ENCODE measurements around the gene KANSL2. TPM values are rescaled to one million over a fixed set of nuclear protein-coding genes. Genes with fewer than 3 reads are reported as not detected.
"Not testable (repeated sequence)": the region's sequence is repeated elsewhere in the genome, so short reads cannot be mapped to it uniquely, and the experiment has no call there.

Gene KANSL2
- total RNA-seq, 2 donors from 2014 or later, result 16.1 to 24.3 TPM

DNA sequence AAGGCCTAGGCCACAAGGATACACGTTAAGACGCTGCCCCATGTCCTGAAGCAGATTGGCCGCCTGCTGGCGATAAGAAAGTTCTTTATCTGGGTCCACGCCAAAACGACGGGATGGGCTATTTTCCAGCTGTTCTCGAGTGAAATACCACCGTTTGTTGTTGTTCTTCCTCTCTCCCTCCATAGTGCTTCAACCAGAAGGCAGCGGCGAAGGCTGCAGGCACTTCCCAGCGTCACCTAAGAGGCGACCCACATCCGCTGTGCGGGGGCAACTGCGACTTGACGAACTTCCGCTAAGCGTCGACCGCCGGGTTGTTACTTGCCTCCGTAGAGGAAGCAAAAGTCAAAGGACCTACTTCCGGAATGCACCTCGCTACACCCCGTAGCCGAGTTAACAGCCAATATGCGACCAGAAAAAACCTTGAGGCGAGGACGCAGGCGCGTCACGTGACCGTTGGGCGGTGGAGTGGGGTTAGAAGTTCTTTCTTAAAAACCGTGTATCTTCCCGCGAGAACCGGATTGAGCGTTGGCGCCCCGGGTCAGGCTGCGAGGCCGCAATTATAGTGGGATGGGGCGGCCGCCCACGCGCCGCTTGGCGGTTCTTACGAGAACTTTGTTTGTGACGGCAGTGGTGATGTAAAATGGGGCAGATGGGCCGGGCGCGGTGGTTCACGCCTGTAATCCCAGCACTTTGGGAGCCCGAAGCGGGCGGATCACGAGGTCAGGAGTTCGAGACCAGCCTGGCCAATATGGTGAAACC lies 34.6 kb upstream of the KANSL2 start, which contains the start of gene CCNT1:
TSS of gene CCNT1 (minus strand) at position 215 of the 759 bp plus-strand sequence. CDS start at position 183, 32 bp downstream.
- H3K27me3 ChIP-seq, result no peaks in the 10 kb centered on the region
- H3K36me3 ChIP-seq, result peaks cover 4% of the 10 kb centered on the region
- peak; percentile 99 for DNase-seq
- peaks cover 13% of the 10 kb centered on the region for H3K4me1 ChIP-seq
- H3K27ac ChIP-seq, result peak within 1 kb of the TSS; percentile 94
- peak within 1 kb of the TSS; percentile 64 for H3K4me3 ChIP-seq
- intact Hi-C loops (cut with DNase I), result no loop called here
- peak within 1 kb of the TSS; percentile 82 to 91 for H3K9ac ChIP-seq (ENCODE audit: low read depth in 2 of 2, low read length in 2 of 2)
- TF ChIP-seq, protein P1, sequence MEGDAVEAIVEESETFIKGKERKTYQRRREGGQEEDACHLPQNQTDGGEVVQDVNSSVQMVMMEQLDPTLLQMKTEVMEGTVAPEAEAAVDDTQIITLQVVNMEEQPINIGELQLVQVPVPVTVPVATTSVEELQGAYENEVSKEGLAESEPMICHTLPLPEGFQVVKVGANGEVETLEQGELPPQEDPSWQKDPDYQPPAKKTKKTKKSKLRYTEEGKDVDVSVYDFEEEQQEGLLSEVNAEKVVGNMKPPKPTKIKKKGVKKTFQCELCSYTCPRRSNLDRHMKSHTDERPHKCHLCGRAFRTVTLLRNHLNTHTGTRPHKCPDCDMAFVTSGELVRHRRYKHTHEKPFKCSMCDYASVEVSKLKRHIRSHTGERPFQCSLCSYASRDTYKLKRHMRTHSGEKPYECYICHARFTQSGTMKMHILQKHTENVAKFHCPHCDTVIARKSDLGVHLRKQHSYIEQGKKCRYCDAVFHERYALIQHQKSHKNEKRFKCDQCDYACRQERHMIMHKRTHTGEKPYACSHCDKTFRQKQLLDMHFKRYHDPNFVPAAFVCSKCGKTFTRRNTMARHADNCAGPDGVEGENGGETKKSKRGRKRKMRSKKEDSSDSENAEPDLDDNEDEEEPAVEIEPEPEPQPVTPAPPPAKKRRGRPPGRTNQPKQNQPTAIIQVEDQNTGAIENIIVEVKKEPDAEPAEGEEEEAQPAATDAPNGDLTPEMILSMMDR (IDR thresholded peaks at IDR 0.05), result peak; percentile 11
- H3K9me3 ChIP-seq, result no peaks in the 10 kb centered on the region

- intact Hi-C loops (cut with DNase I), result no loop called here
- peak overlapping the region; percentile 64 for H3K4me3 ChIP-seq
- H3K27ac ChIP-seq, result peak overlapping the region; percentile 94
- no peaks in the 10 kb centered on the region for H3K27me3 ChIP-seq
- TF ChIP-seq, protein P1 (IDR thresholded peaks at IDR 0.05), result no peak
- no peak for DNase-seq
- H3K36me3 ChIP-seq, result peaks cover 6% of the 10 kb centered on the region
- H3K9me3 ChIP-seq, result no peaks in the 10 kb centered on the region
- peak overlapping the region; percentile 82 to 91 for H3K9ac ChIP-seq (ENCODE audit: low read depth in 2 of 2, low read length in 2 of 2)
- peaks cover 13% of the 10 kb centered on the region for H3K4me1 ChIP-seq
Measured at GRCh38 chr12:48716168-48716492, 34.1 kb upstream of the KANSL2 start.

DNA sequence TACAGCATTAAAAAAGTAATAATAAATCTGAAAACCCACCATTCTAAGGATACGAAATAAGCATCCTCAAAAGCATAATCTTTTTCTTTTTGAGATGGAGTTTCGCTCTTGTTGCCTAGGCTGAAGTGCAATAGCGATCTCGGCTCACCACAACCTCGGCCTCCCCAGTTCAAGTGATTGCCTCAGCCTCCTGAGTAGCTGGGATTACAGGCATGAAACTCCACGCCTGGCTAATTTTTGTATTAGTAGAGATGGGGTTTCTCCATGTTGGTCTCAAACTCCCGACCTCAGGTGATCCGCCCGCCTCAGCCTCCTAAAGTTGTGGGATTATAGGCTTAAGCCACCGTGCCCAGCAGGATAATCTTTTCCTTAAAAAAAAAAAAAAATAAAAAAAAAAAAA lies 30.2 kb upstream of the KANSL2 start:
- TF ChIP-seq, protein P1 (IDR thresholded peaks at IDR 0.05), result no peak
- Histone ChIP-seq H3K36me3 (peaks cover 6% of the 10 kb centered on the region), H3K9ac (ENCODE audit: low read depth in 2 of 2, low read length in 2 of 2) (no peak overlapping the region), H3K27me3 (no peaks in the 10 kb centered on the region), H3K4me3 (no peak overlapping the region), H3K9me3 (no peaks in the 10 kb centered on the region), H3K27ac (no peak overlapping the region), H3K4me1 (peaks cover 13% of the 10 kb centered on the region)
- DNase-seq, result no peak
- intact Hi-C loops (cut with DNase I), result no loop called here

DNA sequence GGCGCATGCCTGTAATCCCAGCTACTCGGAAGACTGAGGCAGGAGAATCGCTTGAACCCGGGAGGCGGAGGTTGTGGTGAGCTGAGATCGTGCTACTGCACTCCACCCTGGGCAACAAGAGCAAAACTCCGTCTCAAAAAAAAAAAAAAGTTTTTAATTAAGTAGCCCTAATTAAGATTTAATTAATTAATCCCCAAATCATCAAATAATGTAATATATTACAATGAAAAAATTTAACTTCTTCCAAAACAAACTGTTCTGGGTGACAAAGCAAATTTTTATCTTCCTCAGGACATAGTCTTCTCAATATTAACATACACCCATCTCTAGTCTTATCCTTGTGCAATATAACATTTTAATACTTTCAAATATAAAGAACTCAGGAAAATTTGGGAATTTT lies 16.8 kb upstream of the KANSL2 start:
- intact Hi-C loops (cut with DNase I); H3K27ac ChIP-seq; H3K27me3 ChIP-seq; H3K9ac ChIP-seq (ENCODE audit: low read depth in 2 of 2, low read length in 2 of 2); DNase-seq; H3K4me1 ChIP-seq; H3K9me3 ChIP-seq; H3K4me3 ChIP-seq: not testable (repeated sequence)
- H3K36me3 ChIP-seq, result peaks cover 17% of the 10 kb centered on the region

DNA sequence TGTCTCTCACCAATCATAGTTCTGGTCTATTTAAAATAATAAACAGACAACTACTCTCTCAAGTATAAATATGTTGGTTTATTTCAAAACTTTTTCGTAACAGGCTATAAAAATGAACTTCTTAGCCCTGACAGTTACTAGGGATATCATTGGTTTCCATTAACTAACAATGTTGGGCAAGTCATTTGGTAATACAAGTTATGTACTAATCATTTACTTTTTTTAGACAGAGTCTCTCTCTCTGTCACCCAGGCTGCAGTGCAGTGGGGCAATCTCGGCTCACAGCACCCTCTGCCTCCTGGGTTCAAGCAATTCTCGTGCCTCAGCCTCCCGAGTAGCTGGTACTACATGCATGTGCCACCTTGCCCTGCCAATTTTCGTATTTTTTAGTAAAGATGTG lies 14.6 kb upstream of the KANSL2 start:
- intact Hi-C loops (cut with DNase I), result no loop called here
- no peak overlapping the region for H3K4me3 ChIP-seq
- no peak overlapping the region for H3K27ac ChIP-seq
- no peaks in the 10 kb centered on the region for H3K9me3 ChIP-seq
- H3K27me3 ChIP-seq, result no peaks in the 10 kb centered on the region
- no peaks in the 10 kb centered on the region for H3K4me1 ChIP-seq
- DNase-seq, result no peak
- H3K9ac ChIP-seq (ENCODE audit: low read depth in 2 of 2, low read length in 2 of 2), result no peak overlapping the region
- TF ChIP-seq, protein P1 (IDR thresholded peaks at IDR 0.05), result no peak
- H3K36me3 ChIP-seq, result peaks cover 22% of the 10 kb centered on the region

DNA sequence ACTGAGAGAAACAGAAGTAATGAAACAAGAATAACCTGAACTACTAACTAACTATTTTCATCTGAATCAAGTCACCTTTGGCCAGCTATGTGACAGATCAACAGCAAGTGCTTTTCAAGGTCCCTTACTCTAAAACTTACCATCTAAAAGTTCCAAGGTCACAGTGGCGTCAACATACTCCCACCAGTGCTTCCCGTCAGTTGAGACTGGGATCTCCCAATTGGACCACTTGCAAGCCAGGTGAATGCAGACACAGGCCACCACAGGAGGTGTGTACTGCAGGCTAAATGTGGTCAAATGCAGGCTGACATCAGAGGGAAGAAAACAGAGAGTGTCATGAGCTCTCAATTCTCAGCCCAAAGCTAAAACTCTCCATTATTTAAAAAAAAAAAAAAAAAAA lies 13.8 kb upstream of the KANSL2 start:
- Histone ChIP-seq H3K4me3 (no peak overlapping the region), H3K9me3 (no peaks in the 10 kb centered on the region), H3K27ac (no peak overlapping the region), H3K36me3 (peaks cover 22% of the 10 kb centered on the region), H3K27me3 (no peaks in the 10 kb centered on the region), H3K9ac (ENCODE audit: low read depth in 2 of 2, low read length in 2 of 2) (no peak overlapping the region), H3K4me1 (no peaks in the 10 kb centered on the region)
- TF ChIP-seq, protein P1 (IDR thresholded peaks at IDR 0.05), result no peak
- DNase-seq, result no peak
- intact Hi-C loops (cut with DNase I), result no loop called here
